ENCODE results near the gene RAPSN. TPM values are rescaled to one million over a fixed set of nuclear protein-coding genes. Genes with fewer than 3 reads are reported as not detected.
A peak's percentile ranks its signal among the peaks of the same experiment; 100 is the strongest.

RAPSN gene
- total RNA-seq, 4 donors from 2014 or later = 0.59 to 4.6 (median 1.0) TPM; not detected in 1

- no peak overlapping the region for H3K4me3 ChIP-seq
- no peak overlapping the region for H3K27ac ChIP-seq
- TF ChIP-seq POLR2AphosphoS5 (IDR thresholded peaks at IDR 0.05) (no peak), CTCF (IDR thresholded peaks at IDR 0.05) (no peak), POLR2A (IDR thresholded peaks at IDR 0.05) (no peak), EP300 (IDR thresholded peaks at IDR 0.05) (no peak)
- H3K27me3 ChIP-seq = no peaks in the 10 kb centered on the region
- no peaks in the 10 kb centered on the region for H3K9me3 ChIP-seq
- peaks cover 59% of the 10 kb centered on the region for H3K36me3 ChIP-seq
- DNase-seq (ENCODE audit: low spot score in 2 of 2) = no peak
- H3K4me1 ChIP-seq = peaks cover 52% of the 10 kb centered on the region
- 72% methylated on average over 16 of the region's 16 CpGs for WGBS
These were observed 34.8 kb downstream of the RAPSN start for GRCh38 chr11:47413908-47414684.

- Histone ChIP-seq H3K36me3 (peaks cover 52% of the 10 kb centered on the region), H3K27ac (no peak overlapping the region), H3K27me3 (no peaks in the 10 kb centered on the region), H3K9me3 (no peaks in the 10 kb centered on the region), H3K4me1 (peaks cover 53% of the 10 kb centered on the region), H3K4me3 (no peak overlapping the region)
- peak in 1 of 2 donors; percentile 56 for DNase-seq (ENCODE audit: low spot score in 2 of 2)
- 69% methylated on average over 7 of the region's 13 CpGs for whole genome bisulfite sequencing
- TF ChIP-seq CTCF (IDR thresholded peaks at IDR 0.05) (no peak), POLR2AphosphoS5 (IDR thresholded peaks at IDR 0.05) (no peak), POLR2A (IDR thresholded peaks at IDR 0.05) (no peak), EP300 (IDR thresholded peaks at IDR 0.05) (no peak)
These were observed 35.6 kb downstream of the RAPSN start for GRCh38 chr11:47413351-47413750.

GRCh38 chr11:47411884-47412746, 36.8 kb downstream of the RAPSN start:
- no peak overlapping the region for H3K27ac ChIP-seq
- peak in 1 of 2 donors; percentile 68 for DNase-seq (ENCODE audit: low spot score in 2 of 2)
- H3K36me3 ChIP-seq = peaks cover 39% of the 10 kb centered on the region
- TF ChIP-seq EP300 (IDR thresholded peaks at IDR 0.05) = no peak
- peak; percentile 18 to 82 for TF ChIP-seq CTCF (IDR thresholded peaks at IDR 0.05)
- H3K4me3 ChIP-seq = no peak overlapping the region
- whole genome bisulfite sequencing = 65% methylated on average over 8 of the region's 12 CpGs
- H3K4me1 ChIP-seq = peaks cover 60% of the 10 kb centered on the region
- no peaks in the 10 kb centered on the region for H3K27me3 ChIP-seq
- H3K9me3 ChIP-seq = no peaks in the 10 kb centered on the region

- H3K9me3 ChIP-seq = no peaks in the 10 kb centered on the region
- TF ChIP-seq EP300 (IDR thresholded peaks at IDR 0.05) (no peak), CTCF (IDR thresholded peaks at IDR 0.05) (no peak), POLR2A (IDR thresholded peaks at IDR 0.05) (no peak), POLR2AphosphoS5 (IDR thresholded peaks at IDR 0.05) (no peak)
- peak overlapping the region; percentile 21 for H3K27ac ChIP-seq
- peak overlapping the region; percentile 69 for H3K4me3 ChIP-seq
- no peaks in the 10 kb centered on the region for H3K27me3 ChIP-seq
- WGBS = 93% methylated on average over 3 of the region's 12 CpGs
- DNase-seq (ENCODE audit: low spot score in 2 of 2) = peak in 1 of 2 donors; percentile 61
- peaks cover 37% of the 10 kb centered on the region for H3K36me3 ChIP-seq
- H3K4me1 ChIP-seq = peaks cover 56% of the 10 kb centered on the region
These were observed 38.3 kb downstream of the RAPSN start for GRCh38 chr11:47410370-47411264.

All from suprapubic skin (tissue), 4 donors.